ENCODE measurements around the gene DNPH1.

The DNPH1 gene

GRCh38 chr6:43199912-43200311 lies 29.4 kb downstream of the DNPH1 start:
- no peak for DNase-seq
- TF ChIP-seq CTCF (IDR thresholded peaks at IDR 0.05; ENCODE audit: low read depth, low read length): no peak
- H3K4me1 ChIP-seq: no peaks in the 10 kb centered on the region
- H3K9me3 ChIP-seq: no peaks in the 10 kb centered on the region
- no peak overlapping the region for H3K4me3 ChIP-seq (ENCODE audit: low read depth, low read length)
- H3K27me3 ChIP-seq: no peaks in the 10 kb centered on the region
- peaks cover 4% of the 10 kb centered on the region; the same call in 1 of the 2 replicates for H3K36me3 ChIP-seq

- Histone ChIP-seq H3K4me3 (ENCODE audit: low read depth, low read length) (no peak overlapping the region), H3K36me3 (peaks cover 4% of the 10 kb centered on the region; the same call in 1 of the 2 replicates), H3K4me1 (no peaks in the 10 kb centered on the region), H3K27me3 (no peaks in the 10 kb centered on the region), H3K9me3 (no peaks in the 10 kb centered on the region)
- DNase-seq: no peak
- TF ChIP-seq CTCF (IDR thresholded peaks at IDR 0.05; ENCODE audit: low read depth, low read length): no peak
Observed at GRCh38 chr6:43196337-43196736, 32.9 kb downstream of the DNPH1 start.

GRCh38 chr6:43193929-43194328 lies 35.4 kb downstream of the DNPH1 start:
- H3K27me3 ChIP-seq: no peaks in the 10 kb centered on the region
- TF ChIP-seq CTCF (IDR thresholded peaks at IDR 0.05; ENCODE audit: low read depth, low read length): no peak
- no peaks in the 10 kb centered on the region for H3K9me3 ChIP-seq
- H3K4me1 ChIP-seq: no peaks in the 10 kb centered on the region
- H3K36me3 ChIP-seq: peaks cover 4% of the 10 kb centered on the region; the same call in 1 of the 2 replicates
- no peak for DNase-seq
- no peak overlapping the region for H3K4me3 ChIP-seq (ENCODE audit: low read depth, low read length)

- no peak for DNase-seq
- Histone ChIP-seq H3K27me3 (no peaks in the 10 kb centered on the region), H3K4me3 (ENCODE audit: low read depth, low read length) (no peak overlapping the region), H3K9me3 (no peaks in the 10 kb centered on the region), H3K36me3 (peaks cover 4% of the 10 kb centered on the region; the same call in 1 of the 2 replicates), H3K4me1 (no peaks in the 10 kb centered on the region)
- TF ChIP-seq CTCF (IDR thresholded peaks at IDR 0.05; ENCODE audit: low read depth, low read length): no peak
Observed at GRCh38 chr6:43192911-43193310, 36.4 kb downstream of the DNPH1 start.

GRCh38 chr6:43189776-43190304 lies 39.4 kb downstream of the DNPH1 start:
- no peaks in the 10 kb centered on the region for H3K9me3 ChIP-seq

More at GRCh38 chr6:43189776-43190304, 39.4 kb downstream of the DNPH1 start:
- no peak for DNase-seq
- H3K4me1 ChIP-seq: no peaks in the 10 kb centered on the region
- no peaks in the 10 kb centered on the region for H3K36me3 ChIP-seq
- H3K4me3 ChIP-seq (ENCODE audit: low read depth, low read length): no peak overlapping the region
- no peak for TF ChIP-seq CTCF (IDR thresholded peaks at IDR 0.05; ENCODE audit: low read depth, low read length)
- no peaks in the 10 kb centered on the region for H3K27me3 ChIP-seq

Data from BE2C (cell line).